ENCODE measurements around the gene WDR87.
"Not testable (repeated sequence)": the region's sequence is repeated elsewhere in the genome, so short reads cannot be mapped to it uniquely, and the experiment has no call there.

WDR87 gene

GRCh38 chr19:37874784-37875183 lies 31.6 kb downstream of the WDR87 start:
- DNase-seq: no peak

GRCh38 chr19:37872383-37872782 lies 34.0 kb downstream of the WDR87 start:
- no peak for DNase-seq

- no peak for DNase-seq
These were observed 36.5 kb downstream of the WDR87 start for GRCh38 chr19:37869766-37870340.

GRCh38 chr19:37867831-37868230 lies 38.6 kb downstream of the WDR87 start:
- DNase-seq: no peak

GRCh38 chr19:37865930-37866329 lies 40.5 kb downstream of the WDR87 start:
- not testable (repeated sequence) for DNase-seq

GRCh38 chr19:37864501-37864900 lies 41.9 kb downstream of the WDR87 start:
- no peak for DNase-seq

GRCh38 chr19:37855098-37855497 lies 51.3 kb downstream of the WDR87 start:
- no peak for DNase-seq

GRCh38 chr19:37845932-37846331 lies 60.5 kb downstream of the WDR87 start:
- no peak for DNase-seq

Measured in NCI-H2107 (cell line).